Stimulated activated CD8-positive, alpha-beta memory T cell treated with anti-CD3 and anti-CD28 coated beads, Interleukin-15, amount 100 ng/mL, for 48 hours (primary cell): Measurements from ENCODE around the gene UNCX.

ENCODE experiments used
- DNase-seq, 2 donors: peaks; one replicate each; pipeline ENCODE4 v3.0.0-alpha.2; 2020; ENCODE audit warnings: low read depth in 2 of 2

The UNCX gene

GRCh38 chr7:1218541-1219165 lies 14.0 kb upstream of the UNCX start:
- no peak for DNase-seq

DNA sequence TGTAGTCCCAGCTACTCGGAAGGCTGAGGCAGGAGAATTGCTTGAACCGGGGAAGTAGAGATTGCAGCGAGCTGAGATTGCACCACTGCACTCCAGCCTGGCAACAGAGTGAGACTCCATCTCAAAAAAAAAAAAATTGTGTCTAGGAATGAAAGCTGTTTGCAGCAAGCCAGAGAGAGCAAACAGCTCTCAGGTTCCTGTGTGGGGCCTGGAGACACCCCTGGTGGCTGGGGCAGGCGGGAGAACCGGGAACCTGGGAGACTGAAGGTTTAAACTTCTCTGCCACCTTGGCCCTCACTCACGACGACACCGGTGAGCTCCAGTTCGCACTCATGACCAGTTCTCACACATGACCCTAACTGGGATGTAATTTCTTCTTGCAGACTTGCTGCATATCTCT lies 13.2 kb upstream of the UNCX start:
- DNase-seq = no peak

DNA sequence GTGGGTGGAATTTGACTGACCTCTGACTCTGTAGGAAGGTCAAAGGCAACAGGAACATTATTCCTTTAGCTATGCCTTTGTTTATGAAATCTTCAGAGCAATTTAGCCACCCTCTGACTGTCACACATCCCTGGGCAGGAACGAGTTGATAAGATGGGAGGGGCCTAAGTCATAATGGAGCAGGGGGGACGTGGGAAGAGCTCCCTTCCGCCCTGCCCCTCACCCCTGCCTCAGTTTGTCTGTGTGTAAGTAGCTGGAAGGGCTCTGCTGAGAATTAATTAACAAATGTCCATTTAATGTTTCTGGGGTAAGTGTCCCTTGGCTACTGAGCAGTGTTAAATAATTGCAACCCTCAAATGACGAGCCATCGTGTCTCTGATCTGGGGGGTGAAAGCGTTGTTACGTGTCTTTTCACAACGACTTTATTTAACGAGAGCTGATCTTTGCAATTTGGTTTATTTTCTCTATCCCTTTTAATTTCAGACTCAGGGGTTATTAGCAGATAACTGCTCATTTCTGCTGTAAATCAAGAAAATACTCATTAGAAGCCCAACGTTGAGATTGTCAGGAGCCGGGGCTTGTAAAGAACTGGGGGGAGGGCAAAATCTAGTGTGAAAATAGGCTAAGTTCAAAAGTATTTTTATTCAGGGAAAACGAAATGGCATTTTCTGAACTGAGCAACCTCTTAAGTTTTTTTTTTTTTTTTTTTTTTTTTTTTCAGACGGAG lies 12.5 kb upstream of the UNCX start:
- DNase-seq = no peak

GRCh38 chr7:1220977-1221745 lies 11.5 kb upstream of the UNCX start:
- no peak for DNase-seq

DNA sequence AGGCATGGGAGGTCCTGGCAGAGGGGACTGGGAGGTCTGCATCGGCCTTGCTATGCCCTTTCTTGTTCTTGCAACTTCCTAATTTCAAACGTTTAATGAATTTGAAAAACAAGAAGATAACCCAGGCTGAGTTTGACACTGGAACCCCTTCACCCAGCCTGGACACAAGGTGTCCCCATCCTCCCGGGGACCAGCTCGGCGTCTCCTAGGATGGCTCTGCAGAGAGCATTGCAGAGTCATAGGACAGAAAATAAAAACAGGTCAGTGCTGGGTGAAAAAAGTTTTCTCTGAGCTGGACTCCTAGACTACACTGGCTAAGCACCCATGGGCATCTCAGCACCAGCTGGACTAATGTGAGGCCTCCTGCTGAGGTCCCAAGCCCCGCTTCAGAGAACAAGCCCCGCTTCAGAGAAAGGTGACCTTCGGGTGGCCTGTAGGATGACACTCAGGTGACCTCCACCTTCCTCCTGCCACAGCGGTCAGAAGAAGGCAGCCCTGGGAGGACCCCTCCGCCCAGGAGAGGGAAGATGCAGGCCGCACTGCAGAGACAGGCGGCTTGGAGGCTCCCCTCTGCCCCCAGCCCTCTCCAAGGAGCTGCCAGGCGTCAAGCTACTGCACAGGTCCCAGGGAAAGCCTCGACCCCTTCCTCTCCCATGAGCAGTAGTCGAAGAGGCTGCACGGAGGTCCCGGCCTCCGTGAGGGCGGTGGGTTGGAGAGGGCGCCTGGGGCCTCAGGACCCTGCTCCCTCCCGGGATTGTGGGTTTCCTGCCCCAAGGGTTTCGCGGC lies 9.3 kb upstream of the UNCX start:
- DNase-seq = no peak

GRCh38 chr7:1224086-1224716 lies 8.5 kb upstream of the UNCX start:
- no peak for DNase-seq

DNA sequence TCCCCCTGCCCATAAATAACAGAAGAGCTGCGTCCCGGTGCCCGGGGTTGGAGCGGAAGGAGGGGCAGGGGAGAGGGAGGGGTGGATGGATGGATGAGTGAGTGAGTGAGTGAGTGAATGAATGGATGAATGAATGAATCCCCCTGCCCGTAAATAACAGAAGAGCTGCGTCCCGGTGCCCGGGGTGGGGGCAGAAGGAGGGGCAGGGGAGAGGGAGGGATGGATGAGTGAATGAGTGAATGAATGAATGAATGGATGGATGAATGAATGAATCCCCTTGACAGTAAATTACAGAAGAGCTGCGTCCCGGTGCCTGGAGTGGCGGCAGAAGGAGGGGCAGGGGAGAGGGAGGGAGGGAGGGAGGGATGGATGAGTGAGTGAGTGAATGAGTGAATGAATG lies 7.6 kb upstream of the UNCX start:
- no peak for DNase-seq

- DNase-seq = peak in 1 of 2 donors; percentile 25
These were observed 7.1 kb upstream of the UNCX start for GRCh38 chr7:1225441-1226185.

DNA sequence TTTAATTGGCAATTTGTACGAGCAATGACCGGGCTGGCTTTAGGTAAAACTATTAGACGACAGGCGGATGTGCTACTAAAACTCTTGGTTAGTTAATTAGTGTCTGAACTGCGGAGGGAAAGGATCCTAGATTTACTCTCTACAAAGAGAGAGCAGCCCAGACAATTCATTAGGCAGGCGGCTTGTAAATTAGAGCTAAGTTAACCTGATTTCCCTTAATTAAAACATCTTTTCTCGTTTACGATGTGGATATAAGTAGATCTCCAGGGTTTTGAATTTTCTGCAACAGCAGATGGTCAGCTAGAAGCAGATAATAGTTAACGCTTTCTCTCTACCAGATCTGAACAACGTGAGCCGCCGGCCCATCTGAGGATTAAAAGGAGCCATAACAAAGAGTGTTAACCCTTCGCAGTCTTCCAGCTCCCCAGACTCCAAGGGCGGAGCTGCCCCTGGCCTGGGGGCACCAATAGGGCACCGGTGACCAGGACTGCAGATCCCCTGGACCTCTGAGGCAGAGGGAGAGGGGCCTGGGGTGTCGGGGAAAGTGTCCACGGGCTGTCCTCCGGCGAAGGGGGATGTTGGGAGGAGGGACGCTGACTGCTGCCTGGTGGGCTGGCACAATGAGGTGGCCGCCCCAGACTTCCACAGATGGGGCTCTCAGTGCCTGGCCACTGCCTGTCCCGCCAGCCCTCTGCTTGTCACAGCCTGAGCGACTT lies 6.3 kb upstream of the UNCX start:
- DNase-seq = no peak

DNA sequence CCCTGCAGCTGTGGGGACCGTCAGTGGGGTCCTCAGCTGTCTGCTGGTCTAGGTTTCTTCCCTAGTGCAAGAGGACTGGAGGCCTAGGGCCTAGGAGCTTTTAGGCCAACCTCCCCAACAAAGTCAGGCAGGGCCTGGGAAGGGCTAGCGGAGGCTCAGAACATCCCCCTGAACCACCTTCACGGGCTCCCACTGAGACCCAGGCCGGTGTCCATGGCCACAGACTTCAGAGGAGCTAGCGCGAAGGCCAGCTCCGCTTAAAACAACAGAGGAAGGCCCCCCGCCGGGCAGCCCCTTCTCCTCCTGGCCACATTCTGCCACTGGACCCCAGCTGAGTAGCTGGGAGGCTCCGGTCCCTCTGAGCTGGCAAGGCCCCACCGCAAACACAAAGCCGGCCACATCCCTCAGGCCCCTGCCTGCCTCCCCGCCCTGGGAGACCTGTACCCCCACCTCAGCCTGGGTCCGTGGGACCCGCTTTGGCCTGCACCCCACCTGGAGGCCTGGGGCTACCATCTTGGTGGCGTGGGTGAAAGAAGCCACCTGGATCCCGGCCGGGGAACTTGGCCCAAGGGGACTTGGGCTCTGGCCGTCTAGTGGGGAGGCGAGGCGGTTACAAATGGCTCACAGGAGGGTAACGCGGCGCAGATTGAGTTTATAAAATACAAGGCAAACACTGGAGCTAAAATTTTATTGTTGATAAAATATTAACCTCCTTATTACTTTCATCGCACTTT lies 5.4 kb upstream of the UNCX start:
- no peak for DNase-seq

DNA sequence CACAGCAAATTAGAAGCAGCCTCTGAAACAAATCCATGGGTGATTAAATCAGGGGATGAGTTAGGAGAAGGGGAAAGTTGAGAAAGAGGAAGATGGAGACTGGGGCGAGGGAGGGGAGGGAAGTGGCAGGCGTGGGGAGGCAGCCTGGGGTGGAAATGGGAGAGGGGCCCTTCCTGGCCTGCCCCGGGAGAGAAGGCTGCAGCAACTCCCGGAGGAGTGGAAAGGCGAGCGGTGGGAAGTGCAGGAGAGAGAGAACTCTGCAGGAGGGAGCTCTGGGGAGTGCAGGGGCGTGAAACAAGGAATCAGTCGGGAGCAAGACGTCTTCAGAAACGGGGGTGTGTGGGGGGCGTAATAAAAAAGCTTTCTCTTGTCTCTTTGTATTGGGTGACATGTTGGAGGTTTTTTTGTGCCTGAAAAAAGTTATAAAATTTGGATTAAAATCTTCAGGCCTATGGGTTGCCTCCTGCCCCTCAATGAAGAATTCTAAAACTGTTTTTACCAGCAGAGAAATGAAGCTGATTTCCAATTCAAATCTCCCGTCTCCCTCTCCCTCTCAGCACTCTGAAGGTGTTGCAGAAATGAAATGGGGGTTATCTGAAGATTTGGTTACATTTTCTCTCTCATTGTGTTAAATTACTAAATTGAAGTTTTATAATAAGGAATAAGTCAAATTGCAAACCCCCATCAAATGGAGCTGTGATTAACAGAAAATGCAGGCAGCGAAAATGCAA lies 4.7 kb upstream of the UNCX start:
- no peak for DNase-seq

GRCh38 chr7:1228545-1229201 lies 4.0 kb upstream of the UNCX start:
- DNase-seq = no peak

DNA sequence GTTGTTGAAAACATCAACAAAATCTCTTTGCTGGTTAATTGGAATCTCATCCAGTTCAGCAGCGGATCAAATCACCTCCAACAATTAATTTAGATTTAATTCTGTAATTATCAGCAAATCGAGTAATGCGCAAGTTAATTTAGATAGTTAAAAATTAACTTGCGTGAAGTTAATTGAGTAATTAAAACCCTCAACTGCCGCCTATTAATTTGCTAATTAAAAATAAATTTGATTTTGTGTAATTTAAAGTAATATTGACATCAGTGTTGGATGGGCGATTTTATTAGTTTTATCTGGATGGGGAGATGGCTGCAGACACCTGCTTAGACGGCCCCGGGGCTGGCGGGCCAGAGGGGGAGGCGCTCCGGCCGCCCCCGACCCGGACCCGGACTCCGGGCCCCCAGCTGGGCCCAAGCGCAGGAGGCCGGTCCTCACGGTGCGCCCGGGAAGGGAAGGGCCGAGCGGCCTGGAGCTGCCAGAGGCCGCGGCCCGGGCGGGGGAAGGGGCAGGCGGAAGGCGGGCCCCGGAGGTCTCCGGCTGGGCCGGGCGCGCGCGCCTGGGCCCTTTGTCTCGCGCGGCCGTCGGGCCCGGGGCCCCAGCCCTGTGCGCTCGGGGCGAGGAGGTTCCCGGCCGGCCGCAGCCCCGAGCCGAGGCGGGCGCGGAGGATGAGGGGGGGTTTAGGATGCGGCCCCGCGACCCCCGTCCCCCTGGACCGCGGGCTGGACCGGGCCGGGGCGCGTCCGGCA lies 3.3 kb upstream of the UNCX start:
- no peak for DNase-seq

- DNase-seq = no peak
These were observed 2.7 kb upstream of the UNCX start for GRCh38 chr7:1229956-1230355.

DNA sequence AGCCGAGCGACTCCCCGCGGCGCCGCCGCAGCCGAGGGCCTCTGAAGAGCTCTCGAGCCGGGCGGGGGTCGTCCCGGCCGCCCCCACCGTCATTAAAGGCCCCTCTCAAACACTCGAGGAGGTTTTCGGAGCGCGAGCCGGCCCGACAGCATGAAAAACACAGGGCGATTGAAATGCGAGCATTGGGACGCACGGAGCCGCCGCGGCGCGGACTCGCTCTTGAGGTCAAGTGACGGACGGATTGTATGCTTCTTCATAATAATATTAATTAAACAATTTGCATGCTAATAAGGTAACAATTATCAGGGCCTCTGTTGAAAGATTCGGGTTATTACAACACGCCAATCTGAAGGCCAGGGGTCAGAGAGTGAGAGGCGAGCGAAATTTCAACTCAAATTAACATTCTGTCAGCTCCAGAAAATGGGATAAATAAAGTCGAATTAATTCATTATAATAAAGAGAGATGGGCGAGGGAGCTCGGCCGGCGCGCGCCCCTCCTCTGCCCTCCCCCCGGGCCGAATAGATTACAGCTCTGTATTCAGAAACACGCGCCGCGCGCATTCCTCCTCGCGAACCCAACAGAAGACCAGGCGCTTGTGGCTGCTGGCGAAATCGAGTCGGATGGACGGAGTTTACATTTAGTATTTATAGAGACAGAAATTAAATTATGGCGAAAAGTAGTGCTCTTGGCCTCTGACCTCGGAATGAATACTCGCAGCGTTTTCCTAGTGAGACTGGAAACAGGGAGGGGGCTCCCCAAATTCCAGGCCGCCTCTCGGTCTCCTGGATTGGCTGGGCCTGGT lies 2.1 kb upstream of the UNCX start:
- DNase-seq = no peak

DNA sequence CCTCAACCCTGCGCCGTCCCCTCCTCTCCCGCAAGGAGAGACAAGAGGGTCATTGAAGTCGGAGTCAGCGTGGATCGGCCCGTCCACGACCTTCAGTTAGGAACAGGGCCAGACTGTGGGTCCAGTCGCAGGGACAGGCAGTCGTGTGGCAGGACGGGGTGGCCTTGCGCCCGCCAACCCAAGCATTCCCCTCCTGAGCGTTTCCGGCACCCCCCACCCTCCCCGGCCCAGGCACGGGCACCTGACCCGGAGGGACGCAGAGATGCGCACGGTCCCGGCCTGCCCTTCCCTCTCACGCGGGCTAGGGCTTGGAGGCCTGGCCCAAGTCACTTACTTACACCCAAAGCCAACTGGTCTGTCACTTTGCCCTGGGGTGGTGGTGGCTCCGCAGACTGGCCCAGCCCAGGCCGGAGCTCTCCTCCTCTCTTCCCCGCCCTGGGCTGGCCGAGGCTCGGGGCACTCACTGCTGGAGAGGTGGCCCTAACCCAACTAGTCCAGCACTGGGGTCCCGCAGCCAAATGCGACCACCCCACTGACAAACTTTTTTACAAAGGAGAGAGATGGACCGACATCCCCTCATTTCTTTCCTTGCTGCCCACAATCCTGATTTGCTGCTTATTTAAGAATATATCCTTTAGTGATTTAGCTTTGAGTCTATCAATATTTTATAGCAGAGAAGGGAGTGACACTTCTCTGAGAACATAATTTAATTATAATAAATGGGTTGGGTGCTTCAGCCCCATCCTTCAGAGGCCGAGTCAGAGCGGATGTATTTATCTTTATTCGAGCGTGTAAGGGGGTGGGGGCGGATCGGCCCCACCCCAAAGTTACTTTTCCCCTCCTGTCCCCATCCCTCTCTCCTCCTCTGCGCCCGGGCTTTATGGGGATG lies 1.2 kb upstream of the UNCX start:
- DNase-seq = no peak
